ENCODE data around the gene TMEM108.

DNA sequence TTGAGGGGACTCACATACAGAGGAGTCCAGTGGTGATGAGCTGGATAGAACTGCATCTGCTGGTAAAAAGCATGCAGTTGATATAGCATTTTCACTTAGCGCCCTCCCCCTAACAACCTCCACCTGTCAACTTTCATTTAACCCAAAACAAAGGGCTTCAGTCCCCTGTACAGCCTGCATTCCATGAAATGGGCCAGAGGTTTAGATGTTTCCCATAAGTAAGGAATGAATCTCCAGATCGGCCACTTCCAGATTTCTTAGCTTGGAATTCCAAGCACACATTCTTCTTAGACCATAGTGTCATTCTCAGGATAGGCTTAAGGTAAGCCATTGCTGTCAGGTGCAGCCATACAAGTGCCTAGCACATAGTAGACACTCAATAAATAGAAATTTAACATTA is 328.7 kb downstream of the TMEM108 start:
- TF ChIP-seq, protein P1, sequence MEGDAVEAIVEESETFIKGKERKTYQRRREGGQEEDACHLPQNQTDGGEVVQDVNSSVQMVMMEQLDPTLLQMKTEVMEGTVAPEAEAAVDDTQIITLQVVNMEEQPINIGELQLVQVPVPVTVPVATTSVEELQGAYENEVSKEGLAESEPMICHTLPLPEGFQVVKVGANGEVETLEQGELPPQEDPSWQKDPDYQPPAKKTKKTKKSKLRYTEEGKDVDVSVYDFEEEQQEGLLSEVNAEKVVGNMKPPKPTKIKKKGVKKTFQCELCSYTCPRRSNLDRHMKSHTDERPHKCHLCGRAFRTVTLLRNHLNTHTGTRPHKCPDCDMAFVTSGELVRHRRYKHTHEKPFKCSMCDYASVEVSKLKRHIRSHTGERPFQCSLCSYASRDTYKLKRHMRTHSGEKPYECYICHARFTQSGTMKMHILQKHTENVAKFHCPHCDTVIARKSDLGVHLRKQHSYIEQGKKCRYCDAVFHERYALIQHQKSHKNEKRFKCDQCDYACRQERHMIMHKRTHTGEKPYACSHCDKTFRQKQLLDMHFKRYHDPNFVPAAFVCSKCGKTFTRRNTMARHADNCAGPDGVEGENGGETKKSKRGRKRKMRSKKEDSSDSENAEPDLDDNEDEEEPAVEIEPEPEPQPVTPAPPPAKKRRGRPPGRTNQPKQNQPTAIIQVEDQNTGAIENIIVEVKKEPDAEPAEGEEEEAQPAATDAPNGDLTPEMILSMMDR (conservative IDR thresholded peaks at IDR 0.05), result no peak
- TF ChIP-seq ZFX (IDR thresholded peaks at IDR 0.05), result no peak
